Fibroblast of upper back skin (primary cell): ENCODE measurements around the gene USP10.

Source experiments
- DNase-seq: peaks from one replicate; pipeline ENCODE4 v3.0.0-alpha.2; 2013

Gene USP10

GRCh38 chr16:84810518-84811273 lies 110.9 kb downstream of the USP10 start:
- DNase-seq: peak; percentile 85

GRCh38 chr16:84811529-84811928 lies 111.7 kb downstream of the USP10 start:
- no peak for DNase-seq

GRCh38 chr16:84813141-84813934 lies 113.5 kb downstream of the USP10 start:
- DNase-seq: no peak

GRCh38 chr16:84815462-84815861 lies 115.7 kb downstream of the USP10 start:
- no peak for DNase-seq

- DNase-seq: no peak
Observed at GRCh38 chr16:84816023-84816422, 116.2 kb downstream of the USP10 start.

GRCh38 chr16:84816485-84816884 lies 116.7 kb downstream of the USP10 start:
- DNase-seq: no peak

GRCh38 chr16:84817206-84817605 lies 117.4 kb downstream of the USP10 start:
- no peak for DNase-seq

GRCh38 chr16:84817613-84818012 lies 117.8 kb downstream of the USP10 start:
- DNase-seq: no peak

GRCh38 chr16:84818133-84818532 lies 118.3 kb downstream of the USP10 start:
- no peak for DNase-seq

- no peak for DNase-seq
Observed at GRCh38 chr16:84818989-84819643, 119.3 kb downstream of the USP10 start.

GRCh38 chr16:84819644-84820304 lies 120.0 kb downstream of the USP10 start, which contains the start of gene CRISPLD2:
Gene CRISPLD2, plus strand, starts transcription at chr16:84819985. Its CDS starts 18,511 bp downstream, at chr16:84838496.
- peak; percentile 88 for DNase-seq

- no peak for DNase-seq
Observed at GRCh38 chr16:84820305-84820684, 120.5 kb downstream of the USP10 start.

GRCh38 chr16:84820771-84821170 lies 121.0 kb downstream of the USP10 start:
- DNase-seq: no peak

GRCh38 chr16:84821179-84821578 lies 121.4 kb downstream of the USP10 start:
- DNase-seq: no peak

GRCh38 chr16:84821728-84822689 lies 122.2 kb downstream of the USP10 start:
- peak; percentile 66 for DNase-seq

- DNase-seq: no peak
Observed at GRCh38 chr16:84822990-84823389, 123.2 kb downstream of the USP10 start.

- no peak for DNase-seq
Observed at GRCh38 chr16:84823484-84823883, 123.7 kb downstream of the USP10 start.

GRCh38 chr16:84823926-84824325 lies 124.1 kb downstream of the USP10 start:
- DNase-seq: no peak

- no peak for DNase-seq
Observed at GRCh38 chr16:84825896-84826557, 126.2 kb downstream of the USP10 start.

GRCh38 chr16:84826558-84826941 lies 126.8 kb downstream of the USP10 start:
- DNase-seq: peak; percentile 54

GRCh38 chr16:84827131-84827574 lies 127.4 kb downstream of the USP10 start:
- peak; percentile 52 for DNase-seq
